DMS 273 (cell line): ENCODE measurements around the gene NEUROD4.
"Not testable (repeated sequence)": the region's sequence is repeated elsewhere in the genome, so short reads cannot be mapped to it uniquely, and the experiment has no call there.

ENCODE experiments used
- DNase-seq: peaks from one replicate; lab custom pipeline; 2025; ENCODE audit not compliant: unreplicated experiment; lab: John Stamatoyannopoulos, UW

NEUROD4 gene, protein sequence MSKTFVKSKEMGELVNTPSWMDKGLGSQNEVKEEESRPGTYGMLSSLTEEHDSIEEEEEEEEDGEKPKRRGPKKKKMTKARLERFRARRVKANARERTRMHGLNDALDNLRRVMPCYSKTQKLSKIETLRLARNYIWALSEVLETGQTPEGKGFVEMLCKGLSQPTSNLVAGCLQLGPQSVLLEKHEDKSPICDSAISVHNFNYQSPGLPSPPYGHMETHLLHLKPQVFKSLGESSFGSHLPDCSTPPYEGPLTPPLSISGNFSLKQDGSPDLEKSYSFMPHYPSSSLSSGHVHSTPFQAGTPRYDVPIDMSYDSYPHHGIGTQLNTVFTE

DNA sequence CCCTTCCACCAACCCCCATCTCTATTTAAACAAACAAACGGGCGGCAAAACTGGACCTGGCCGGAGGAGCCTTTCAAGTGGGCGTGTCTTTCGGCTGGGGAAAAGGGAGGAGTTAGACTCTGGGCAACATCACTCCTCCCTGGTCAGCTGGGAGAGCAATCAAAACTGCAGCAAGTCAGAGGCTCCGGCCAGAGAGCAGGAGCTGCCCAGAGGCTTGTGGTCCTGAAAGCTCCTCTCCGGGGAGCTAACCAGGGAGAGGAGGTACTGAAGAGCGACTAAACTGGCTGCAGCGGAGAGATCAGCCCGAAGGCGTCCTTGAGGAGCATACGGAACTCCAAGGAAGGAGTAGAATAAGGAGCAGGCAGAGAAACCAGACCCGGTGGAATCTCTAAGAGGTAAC is at the start of gene NEUROD4:
Gene NEUROD4 (plus strand): TSS at position 191 of the 400 bp plus-strand sequence. CDS start 6,466 bp downstream, outside the sequence.
- peak; percentile 75 for DNase-seq

DNA sequence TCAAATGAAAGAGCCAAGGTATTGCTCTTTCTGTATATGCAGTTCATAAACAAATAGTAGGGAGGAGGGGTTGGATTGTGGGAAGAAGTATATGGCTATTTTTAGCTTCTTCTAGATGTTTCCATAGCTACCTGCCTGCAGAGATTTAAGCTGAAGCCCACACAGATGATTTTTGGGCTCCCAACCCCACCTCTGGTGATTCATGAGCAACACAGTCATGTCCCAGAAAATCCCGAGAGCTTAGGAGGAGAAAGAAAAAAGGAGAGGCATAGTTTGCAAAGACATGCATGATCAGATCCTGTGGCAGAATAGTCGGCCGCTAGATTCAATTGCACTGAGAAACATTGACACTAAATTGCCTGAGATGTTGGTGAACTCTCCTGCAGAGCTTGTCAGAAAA is 49.0 kb upstream of the NEUROD4 start:
- DNase-seq, result no peak

DNA sequence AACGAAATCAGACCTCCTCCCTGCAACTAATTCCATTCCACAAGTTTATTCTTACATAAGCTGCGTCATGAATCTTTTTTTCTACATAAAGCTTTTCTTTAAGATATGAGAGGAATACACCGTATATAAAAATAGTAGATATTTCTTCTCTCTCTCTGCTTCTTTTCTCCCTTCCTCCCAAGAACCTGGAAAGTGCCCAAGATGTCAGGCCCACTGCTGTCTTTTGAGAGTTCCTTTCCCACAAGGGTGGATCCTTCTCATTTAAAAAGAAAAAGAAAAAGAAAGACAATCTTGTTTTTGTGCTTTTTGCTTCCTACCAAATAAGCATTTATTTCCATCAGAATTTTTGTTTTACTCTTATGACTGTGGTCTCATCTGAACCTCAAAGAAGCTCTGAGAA is 46.2 kb upstream of the NEUROD4 start:
- DNase-seq, result no peak

DNA sequence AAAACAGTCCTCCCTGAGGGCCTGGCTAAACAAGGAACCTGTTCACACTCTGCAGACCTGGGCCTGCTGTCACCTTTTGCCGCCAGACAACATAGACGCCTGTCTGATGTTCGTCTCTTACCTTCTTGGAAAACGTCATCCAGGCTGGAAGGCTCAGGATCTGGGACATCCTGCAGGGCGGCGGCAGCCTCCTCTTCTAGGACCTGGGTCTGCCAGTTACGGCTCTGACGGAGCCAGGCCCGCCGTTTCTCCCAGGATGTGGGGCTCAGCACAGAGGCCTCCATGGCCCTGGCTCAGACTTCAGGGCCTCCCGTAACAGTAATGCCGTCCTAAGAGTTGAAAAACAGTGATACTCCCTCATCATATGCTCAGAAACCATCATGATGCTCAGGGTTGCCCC is 45.5 kb upstream of the NEUROD4 start:
- no peak for DNase-seq

DNA sequence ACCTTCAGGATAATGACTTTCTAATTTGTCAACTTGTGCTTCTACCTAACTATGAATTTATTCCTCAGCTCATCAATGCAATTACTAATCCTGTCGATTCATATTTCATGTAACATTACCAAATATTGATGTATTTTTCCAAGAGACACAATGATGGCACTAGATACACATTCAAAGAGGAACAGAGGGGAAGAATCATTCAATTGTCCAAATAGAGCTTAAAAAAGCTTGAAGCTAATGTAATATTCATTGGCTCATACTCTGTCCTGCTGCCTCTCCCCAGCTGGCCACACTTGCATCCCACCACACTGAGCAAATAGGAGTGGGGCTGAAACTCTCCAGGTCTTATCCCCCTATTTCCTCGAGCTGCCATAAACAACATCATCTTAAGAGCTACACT is 44.5 kb upstream of the NEUROD4 start:
- no peak for DNase-seq

DNA sequence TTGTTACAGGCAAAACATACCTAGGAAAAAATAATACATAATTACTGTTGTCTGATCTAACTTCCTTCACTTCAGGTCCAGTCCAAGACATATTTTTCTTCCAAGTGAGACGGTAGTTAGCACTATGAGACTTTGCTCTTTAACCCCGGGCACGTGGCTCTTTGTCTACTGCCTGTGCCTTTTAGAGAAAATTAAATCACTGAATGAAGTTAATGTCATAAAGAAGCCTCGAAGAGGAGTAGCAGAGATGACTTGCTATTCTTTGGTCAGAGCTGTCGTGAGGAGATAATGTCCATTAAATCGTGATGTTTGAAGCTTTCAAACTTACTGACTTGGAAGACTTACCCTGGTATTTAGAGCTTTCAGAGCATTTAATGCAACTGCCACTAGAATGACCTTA is 43.9 kb upstream of the NEUROD4 start:
- no peak for DNase-seq

DNA sequence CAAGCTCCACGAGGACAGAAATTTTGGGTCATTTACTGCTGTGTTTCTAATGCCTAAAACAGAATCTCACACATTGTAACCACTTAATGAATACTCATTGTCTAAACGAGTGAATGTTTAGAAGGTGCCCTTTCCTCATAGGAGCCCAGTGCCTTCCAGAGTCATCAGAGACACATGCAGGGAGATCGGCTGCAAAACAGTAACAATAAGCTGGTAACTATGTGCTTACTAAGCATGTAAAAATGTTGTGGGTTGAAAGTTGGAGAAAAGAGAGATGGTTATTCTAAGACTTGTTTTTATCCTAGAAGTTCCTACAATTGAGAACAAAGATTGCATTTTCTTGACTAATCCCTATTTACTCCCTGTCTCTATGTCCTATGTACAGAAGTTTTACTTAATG is 42.6 kb upstream of the NEUROD4 start:
- no peak for DNase-seq

DNA sequence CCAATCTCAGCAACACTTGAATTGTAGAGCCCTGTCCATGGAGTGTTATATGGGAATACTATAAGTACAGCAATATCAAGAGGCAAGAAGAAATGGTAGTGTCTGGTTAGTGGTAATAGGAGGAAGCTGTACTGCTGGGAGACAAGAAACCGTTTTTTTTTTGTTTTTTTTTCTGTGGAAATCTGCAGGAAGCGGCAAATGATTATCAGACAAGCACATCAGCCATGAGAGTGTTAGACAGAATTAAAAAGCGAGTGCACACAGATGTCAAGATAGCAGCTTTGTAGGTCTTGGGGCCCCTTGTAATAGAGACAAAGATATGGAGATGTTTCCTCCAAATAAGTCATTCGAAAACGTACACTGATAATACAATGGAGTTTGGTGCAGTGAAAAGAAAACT is 41.9 kb upstream of the NEUROD4 start:
- no peak for DNase-seq

DNA sequence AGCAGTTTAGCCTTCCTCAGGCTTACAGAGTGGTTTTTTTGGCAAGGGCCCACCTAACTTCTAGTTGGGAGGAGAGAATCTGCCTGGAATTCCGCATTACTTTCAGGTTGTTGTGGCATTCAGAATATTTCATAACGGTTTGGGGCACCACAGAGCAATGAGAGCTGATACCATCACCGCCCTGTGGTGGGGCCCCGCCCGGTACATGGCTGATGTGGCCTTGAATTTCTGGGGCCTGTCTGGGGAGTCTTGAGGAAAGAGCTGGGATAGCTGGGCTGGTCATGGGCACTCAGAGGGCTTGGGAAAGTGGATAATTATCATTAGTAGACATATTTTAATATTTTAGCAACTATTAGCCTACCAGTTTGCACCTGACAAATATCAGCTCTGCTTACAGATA is 39.4 kb upstream of the NEUROD4 start:
- no peak for DNase-seq

DNA sequence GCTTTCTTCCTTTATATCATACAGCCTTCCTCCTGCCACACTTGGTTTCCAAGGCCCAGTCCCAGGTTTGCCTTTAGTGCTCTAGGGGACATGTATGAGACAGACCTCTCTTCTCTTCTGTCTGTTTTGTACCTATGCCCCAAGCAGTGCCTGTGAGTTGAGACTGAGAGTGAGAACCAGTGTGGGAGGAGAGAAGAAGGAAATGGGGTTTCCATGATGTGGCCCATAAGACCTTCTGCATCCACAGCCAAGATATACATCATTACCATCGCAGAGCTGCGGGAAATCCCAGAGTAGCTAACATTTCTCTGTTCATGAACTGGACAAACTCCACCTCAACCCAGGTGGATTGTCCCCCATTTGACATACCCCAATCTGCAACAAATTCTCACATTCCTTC is 38.0 kb upstream of the NEUROD4 start:
- no peak for DNase-seq

DNA sequence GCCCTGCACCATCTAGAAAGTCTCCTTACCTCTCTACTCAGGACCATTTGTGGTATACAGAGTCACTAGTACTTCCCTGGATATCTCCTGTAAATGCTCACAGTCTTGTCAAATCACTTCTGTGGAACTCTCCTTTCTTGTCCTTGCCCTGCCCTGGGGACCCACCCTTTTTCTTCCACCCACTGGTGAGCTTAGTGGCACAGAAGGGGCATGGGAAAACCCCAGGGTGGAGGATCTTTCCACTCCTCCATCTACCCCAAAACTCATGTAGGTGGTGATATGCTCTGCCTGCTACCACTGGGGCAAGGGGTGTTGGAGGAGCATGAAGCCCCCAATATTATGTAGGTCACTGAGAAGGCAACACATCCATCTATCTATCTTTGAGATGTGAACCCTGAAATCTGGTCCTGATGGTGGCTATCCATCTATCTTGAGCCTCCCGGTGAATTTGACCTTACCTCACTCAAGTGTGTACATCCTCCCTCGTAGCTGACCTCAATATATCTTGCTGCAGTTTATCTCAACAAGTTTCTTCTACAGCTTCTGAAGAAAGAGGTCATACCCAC is 36.2 kb upstream of the NEUROD4 start:
- no peak for DNase-seq

DNA sequence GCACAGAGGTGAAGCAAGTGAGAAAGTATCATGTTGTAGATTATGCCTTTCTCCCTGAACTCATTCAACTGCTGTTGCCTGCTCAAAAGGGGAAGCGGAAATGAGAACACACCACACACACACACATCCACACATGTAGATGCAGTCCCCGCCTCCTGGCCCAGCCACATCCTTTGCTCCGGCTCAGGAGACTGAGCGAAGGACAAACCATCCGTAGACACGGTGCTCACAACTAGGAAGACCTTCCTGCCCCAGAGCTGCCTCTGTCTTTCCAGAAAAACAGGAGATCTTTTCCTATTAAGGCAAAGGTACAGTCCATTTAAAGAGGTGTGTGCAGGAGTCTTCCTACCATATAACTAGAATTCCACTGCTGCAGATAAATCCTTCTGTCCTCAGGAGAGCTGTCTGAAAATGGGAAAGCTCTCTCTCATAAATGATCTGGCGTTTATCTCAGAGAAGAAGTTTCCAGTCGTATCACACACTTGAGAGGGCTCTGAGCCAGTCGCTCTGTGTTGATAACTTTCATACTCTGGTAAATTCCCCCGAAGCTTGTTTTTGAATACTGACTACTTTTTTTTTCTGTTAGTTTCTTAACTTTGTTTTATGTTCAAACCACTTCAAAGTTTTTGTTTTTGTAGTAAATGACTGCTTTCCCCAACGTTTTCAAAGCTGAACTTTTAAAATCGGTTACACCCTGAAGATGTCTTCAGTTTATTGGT is 35.0 kb upstream of the NEUROD4 start, which contains the start of gene TESPA1:
Gene TESPA1 (minus strand): TSS at position 105 of the 719 bp plus-strand sequence. CDS start 10,200 bp downstream, outside the sequence.
- DNase-seq, result no peak

DNA sequence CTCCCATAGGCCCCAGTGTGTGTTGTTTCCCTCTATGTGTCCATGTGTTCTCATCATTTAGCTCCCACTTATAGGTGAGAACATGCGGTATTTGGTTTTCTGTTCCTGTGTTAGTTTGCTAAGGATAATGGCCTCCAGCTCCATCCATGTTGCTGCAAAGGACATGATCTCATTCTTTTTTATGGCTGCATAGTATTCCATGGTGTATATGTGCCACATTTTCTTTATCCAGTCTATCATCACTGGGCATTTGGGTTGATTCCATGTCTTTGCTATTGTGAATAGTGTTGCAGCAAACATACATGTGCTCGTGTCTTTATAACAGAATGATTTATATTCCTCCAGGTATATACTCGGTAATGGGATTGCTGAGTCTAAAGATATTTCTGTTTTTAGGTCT is 33.0 kb upstream of the NEUROD4 start:
- DNase-seq, result not testable (repeated sequence)

DNA sequence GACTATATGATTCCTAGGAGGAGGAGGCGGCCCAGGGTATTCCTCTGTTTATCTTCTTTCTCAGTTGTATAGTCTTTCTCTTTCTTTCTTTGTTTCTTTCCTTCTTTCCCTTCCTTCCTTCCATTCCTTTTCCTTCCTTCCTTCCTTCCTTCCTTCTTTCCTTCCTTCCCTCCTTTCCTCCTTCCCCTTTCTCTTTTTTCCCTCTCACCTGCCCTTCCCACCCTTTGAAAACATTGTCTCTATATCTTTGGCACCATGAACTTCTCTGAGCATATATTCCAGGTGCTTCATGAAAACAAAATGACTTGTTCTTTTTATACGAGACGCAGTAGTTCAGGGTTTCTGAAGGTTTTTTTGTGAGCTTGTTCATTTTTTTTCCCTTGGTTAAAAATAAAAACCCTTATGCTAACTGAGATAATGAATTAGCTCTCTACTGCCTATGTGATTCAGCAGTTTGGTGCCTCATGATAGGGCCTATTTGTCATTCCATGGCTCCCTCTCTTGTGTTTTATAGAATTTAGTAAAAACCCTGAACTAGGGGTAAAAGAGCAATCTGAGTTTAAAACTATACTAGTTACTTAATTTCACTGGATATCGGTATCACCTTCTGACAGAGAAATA is 32.1 kb upstream of the NEUROD4 start:
- DNase-seq, result peak; percentile 4

DNA sequence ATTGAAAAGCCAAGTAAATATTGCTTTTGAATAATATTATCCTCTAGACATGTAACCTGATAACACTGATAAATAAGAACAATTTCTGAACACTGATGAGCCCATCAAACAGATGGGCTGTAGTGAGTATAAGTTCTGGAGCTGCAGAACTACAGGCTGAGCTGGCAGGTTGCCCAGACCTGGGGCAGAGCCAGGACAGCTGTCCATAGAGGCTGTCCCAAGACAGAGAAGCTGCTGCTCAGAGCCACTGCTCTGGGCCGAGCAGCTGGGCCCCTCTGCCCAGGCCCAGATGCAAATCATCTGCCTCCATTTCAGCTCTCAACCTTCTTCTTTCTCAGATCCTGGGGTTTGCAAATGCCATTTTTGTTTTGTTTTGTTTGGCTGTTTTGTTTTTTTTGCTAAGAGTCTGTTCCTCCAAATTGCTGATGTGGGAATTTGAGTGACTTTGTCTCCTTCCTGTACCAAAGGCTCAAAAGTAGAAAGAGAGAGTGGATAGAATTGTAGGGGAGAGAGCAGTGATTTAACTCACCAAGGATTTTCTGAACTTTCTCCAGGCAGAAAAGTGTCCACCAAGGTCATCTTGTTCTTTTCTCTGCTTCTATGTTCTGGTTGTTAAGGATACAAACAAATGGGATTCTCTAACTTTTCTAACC is 31.2 kb upstream of the NEUROD4 start:
- peak; percentile 95 for DNase-seq

DNA sequence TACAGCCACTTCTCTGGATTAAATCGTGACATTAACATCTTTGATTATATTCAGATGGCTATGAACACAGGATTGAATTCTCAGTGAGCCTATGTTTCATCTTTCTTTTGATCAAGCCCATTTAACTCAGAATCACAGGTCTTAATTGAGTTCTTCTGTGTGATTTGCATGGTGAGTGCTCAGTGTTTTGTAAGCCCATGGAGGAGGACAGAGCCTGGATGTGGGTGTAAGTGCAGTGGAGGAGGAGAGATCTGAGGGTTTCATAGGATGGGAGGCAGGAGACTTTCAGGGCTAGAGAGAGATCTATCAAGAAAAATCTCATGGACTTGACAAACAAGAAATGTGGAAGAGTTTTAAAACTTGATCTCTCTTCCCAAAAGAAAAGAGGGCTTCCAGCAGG is 29.9 kb upstream of the NEUROD4 start:
- no peak for DNase-seq

DNA sequence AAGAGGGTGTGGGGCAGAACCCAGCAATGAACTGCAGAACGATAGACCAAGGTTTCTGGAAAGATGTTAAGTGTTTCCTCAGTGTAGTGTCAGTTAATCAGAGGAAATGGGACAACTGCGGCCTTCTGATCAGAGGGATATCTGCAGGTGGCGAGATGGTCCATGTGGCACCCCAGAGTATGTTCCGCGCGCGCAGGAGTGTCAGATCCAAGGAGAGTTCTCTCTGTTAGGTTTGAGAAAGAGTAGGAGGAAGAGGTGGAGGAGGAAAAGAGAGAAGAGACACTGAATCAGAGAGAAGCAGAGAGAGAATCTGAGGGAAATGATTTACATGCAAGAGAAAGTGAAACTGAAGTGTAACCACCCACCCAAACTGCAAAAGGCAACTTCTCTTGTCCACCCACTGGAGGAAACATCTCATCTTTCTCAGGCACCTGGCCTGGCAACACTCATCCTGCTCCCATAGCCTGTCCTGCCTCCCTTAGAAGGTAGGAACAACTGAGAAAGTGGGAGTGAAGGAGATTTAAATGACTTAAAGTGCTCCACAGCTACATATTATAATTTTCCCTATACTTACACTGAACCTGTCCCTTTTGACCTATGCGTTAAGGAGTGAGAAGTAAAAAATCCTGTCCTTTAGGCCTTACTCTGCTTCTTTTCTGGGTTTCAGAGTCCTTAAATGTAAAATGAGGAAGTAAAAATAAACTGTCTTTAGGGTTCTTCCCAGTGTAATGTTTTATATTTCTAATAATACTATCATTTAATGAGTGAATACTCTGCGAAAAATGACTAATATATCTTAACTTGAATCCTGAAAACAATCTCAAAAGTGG is 28.4 kb upstream of the NEUROD4 start:
- DNase-seq, result no peak

DNA sequence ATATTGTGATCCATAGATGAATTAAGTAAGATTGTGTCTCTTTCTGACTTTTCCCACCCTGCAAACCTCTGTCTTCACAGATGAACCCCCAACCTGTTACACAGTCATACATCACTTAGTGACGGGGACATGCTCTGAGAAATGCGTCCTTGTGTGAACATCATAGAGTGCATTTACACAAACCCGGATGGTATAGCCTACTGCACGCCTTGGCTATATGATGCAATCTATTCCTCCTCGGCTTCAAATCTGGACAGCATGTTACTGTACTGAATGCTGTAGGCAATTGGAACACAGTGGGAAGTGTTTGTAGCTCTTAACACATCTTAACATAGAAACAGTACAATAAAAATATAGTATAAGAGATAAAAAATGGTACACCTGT is 27.8 kb upstream of the NEUROD4 start:
- no peak for DNase-seq

DNA sequence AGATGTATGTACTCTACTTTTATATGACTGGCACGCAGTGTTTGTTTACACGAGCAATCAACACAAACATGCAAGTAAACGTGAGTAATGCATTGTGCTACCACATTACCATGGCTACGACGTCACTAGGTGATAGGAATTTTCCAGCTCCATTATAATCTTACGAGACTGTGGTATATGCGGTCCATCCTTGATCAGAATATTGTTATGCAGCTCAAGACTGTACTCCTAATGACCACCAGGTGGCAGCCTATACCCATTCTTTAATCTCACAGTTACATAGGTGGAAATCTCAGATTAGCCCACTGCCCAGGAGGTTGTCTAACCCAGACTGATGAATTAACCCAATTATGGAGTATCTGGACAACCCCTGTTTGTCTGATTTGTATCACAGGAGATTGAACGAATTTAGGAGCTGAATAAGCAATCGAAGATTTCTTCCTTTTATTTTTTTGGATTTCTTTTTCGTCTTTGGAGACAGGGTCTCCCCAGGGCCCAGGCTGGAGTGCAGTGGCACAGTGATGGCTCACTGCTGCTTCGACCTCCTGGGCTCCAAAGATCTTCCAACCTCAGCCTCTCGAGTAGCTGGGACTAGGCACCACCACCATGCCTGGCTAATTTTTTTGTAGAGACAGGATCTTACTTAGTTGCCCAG is 26.5 kb upstream of the NEUROD4 start:
- peak; percentile 80 for DNase-seq

DNA sequence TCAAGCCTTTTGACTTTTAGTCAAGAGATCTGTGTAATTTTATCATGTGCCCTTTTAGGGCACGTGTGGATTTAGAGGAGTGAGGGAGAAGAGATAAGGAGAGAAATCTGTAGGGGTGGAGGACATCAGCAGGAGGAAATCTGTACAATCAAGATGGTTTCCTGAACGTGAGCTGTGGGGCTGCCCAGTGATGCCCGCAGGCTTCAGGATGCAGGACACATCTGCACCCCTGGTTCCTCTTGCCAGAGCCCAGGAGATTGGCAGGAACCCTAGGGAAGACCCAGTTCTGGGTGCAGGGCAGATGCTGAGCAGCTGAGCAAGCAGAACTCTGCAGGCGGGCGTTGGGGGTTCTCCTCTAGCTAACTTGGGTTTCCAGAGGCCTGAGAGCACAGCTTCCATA is 23.6 kb upstream of the NEUROD4 start:
- DNase-seq, result no peak
